GM19351 (cell line): Measurements from ENCODE around the gene CCL2.
A peak's percentile ranks its signal among the peaks of the same experiment; 100 is the strongest.

Experiments
- ATAC-seq: cut with Tn5 transposase; IDR thresholded peaks from one replicate; pipeline ENCODE4 v1.9.1; 2021; ENCODE audit warnings: mild to moderate bottlenecking, moderate library complexity; ENCODE audit not compliant: unreplicated experiment

CCL2 gene

DNA sequence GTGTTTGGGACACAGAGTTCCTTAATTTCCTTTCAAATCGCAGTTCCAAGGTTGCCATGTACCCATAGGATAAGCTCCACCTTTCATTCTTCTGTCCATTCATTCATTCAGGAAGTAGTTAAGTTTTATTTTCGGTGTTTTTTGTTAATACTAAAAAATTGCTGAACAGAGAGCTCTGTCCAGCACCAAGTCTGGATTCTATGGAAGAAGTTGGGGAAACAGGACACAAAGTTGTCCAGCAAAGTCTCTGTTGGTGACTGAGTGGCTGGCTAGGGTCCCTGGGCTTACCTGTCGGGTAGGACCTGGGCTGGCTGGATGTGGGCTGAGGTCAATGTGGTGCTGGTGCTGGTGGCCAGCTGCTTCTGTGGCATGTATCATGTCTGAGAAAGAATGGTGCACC lies 17.6 kb upstream of the CCL2 start:
- no peak for ATAC-seq

- ATAC-seq: no peak
Measured at GRCh38 chr17:34241062-34241461, 14.0 kb upstream of the CCL2 start.

DNA sequence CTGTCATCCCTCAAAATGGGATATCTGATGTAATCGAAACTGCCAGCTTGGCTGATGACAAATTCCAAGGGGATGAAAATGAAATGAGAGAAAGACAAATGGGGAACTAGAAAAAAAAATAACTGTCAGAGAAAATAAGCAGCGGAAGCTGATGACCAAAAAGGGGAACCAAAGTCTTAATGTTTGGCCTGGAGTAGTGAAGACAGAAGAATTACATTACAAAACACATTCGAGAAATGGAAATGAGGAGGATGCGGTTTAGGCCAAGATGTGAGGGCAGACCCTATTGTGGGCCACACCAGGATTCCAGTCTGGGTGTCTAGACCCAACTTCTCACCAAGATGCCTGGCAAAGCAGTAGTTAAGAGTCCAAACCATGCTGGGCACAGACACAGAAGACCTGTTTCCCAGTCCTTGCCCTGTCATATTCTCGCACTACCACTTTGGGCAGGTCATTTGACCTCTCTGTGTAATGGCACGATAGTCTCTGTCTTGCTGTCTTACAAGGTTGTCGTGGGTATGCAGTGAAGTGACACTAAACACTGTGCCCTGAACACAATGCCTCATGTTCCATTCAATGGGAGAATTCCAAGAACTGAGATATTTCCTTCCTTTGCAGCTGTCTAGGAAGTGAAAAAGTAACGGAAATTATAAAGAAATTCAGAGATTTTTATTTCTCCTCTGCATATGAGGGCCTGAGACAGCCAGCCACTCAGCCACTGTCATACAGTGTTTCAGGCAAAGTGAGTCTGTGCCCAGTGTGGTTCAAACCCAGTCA lies 12.3 kb upstream of the CCL2 start:
- peak; percentile 83 for ATAC-seq

GRCh38 chr17:34243364-34244320 lies 11.4 kb upstream of the CCL2 start:
- ATAC-seq: no peak

DNA sequence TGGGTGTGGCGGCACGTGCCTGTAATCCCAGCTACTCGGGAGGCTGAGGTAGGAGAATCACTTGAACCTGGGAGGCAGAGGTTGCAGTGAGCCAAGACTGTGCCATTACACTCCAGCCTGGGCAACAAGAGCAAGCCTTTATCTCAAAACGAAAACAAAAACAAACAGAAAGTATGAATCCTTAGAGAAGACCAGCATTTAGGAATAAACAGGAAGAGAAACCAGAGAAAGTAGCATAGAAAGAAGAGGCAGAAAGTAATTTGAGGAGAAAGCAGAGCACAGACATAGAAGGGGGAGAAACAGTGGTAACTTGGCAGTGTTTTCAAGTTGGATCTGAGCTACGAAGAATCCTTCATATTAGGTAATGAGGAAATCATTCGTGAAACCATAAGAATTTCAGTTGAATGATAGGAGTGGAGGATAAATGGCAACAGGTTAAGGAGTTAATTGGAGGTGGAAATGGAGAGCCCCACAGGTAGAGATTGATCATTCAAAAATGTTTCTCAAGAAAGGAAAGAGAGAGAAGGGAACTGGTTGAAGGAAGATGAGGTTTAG lies 9.7 kb upstream of the CCL2 start:
- ATAC-seq: no peak

DNA sequence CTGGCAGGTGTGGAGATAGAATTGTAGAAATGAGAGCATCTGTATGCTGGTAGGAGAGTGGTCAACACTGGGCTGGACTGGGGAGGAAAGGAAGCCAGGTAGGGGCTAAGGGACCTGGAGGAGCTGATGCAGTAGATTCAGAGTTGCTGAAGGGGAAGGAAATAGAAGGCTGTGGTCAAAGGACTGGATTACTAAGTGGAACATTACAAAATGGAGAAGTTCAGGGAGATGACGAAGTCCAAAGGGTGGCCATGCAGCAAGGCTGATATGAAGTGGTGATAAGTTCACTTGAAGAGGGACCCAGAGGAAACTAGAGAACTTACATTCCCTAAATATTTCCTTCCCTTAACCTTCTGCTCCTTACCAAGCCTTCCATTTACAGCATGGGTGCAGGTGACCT lies 8.6 kb upstream of the CCL2 start:
- no peak for ATAC-seq

DNA sequence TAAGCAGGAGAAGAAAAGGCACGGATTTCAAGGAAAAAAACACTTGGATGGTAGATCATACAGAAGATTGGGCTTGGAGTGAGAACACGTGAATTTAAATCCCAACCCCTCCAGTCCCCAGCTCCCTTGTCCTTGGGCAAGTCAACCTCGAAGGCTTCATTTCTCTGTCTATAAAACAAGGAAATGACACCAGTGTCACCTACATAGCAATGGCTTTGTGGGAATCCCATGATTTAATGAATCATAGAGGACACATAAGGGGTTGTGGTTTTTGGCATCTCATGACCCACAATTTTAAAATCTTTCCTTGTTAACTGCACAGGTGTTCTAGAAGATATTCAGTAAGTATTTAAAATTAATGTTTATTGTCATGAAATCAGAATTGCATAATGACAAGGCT lies 8.2 kb upstream of the CCL2 start:
- no peak for ATAC-seq

- no peak for ATAC-seq
Measured at GRCh38 chr17:34248511-34249024, 6.5 kb upstream of the CCL2 start.

- no peak for ATAC-seq
Measured at GRCh38 chr17:34249061-34249460, 6.0 kb upstream of the CCL2 start.

GRCh38 chr17:34249478-34249877 lies 5.6 kb upstream of the CCL2 start:
- ATAC-seq: no peak

- ATAC-seq: no peak
Measured at GRCh38 chr17:34251186-34251585, 3.9 kb upstream of the CCL2 start.

GRCh38 chr17:34252095-34252443 lies 3.0 kb upstream of the CCL2 start:
- ATAC-seq: peak; percentile 69

GRCh38 chr17:34252444-34253138 lies 2.5 kb upstream of the CCL2 start:
- no peak for ATAC-seq

DNA sequence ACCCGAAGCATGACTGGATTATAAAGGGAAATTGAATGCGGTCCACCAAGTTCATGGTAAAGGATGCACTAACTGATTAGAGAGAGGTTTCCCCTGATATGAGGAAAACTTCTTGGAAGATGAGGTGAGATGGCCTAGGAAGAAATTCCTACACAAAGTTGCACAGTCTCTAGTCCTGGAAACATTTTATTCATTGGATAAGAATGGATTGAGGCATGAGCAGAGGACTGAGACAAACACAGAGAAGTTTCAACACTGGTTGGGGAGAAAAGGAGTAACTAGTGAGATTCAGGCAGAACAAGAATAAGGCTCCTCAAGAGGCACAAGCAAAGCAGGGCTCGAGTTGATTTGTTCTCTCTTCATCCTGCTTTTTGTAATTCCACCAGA lies 2.0 kb upstream of the CCL2 start:
- ATAC-seq: no peak

GRCh38 chr17:34254146-34254545 lies 939 bp upstream of the CCL2 start:
- no peak for ATAC-seq

GRCh38 chr17:34255381-34255732 lies 272 bp downstream of the CCL2 start:
- ATAC-seq: no peak

- no peak for ATAC-seq
Measured at GRCh38 chr17:34255841-34256240, 756 bp downstream of the CCL2 start.

DNA sequence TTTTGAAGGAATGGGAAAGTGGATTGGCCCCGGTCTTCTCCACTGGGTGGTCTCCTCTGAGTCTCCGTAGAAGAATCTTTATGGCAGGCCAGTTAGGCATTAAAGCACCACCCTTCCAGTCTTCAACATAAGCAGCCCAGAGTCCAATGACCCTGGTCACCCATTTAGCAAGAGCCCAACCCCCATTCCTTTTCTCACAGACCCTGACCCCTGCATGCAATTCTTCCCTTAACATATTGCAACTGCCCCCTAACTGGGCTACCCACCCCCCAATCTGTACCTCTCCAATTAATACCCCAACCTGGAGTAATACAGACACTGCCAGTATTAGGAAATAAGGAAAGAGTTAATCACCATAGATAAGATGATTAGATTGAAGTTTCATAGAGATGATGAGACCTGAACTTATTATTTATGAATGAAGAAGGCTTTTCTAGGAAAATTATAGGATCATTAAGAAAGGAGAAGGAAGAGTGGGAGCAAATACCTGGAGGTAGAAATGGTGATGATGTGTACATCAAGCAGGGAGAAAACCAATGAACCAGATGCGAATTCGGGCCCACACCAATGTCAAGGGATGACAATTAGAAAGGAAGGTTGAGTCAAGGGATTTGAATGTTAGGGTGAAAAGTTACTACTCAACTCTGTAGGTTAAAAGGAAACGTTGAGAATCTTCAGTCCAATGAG lies 2.4 kb downstream of the CCL2 start:
- ATAC-seq: no peak

DNA sequence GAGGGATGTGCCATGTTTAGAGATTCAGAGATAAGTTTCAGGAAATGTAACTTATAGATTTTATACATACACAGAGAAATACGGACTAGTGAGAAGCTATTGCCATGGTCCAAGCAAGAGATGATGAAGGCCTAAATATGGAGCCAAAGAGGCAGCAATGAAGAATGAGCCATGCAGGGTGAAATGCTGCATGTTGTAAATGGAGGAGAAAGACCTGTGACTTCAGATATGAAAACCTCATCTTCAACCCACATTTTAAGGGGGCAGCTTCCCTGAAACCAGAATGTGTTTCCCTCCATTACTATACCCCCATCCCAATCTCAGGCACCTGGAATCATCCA lies 2.9 kb downstream of the CCL2 start:
- ATAC-seq: no peak

DNA sequence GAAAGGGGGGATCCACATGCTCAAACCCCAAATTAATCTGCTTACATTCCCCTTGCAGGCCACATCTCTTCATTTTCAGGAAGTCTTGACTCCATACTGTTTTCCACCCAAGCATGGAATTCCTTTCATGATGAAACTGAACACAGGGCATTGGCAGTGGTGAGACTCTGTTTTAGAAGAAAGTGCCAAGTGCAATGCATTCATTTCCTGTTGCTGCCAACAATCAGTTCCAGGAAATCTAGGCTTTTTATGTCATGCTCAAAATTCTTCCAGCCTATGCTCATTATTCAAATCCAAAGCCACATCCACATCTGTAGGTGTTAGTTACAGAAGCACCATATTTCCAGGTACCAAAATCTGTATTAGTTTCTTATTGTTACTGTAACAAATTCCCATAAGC lies 4.1 kb downstream of the CCL2 start:
- ATAC-seq: no peak

GRCh38 chr17:34260861-34261260 lies 5.8 kb downstream of the CCL2 start:
- no peak for ATAC-seq
